Mesothelial cell of epicardium (in vitro differentiated cells): ENCODE measurements around the gene COL5A1. TPM values are rescaled to one million over a fixed set of nuclear protein-coding genes. Genes with fewer than 3 reads are reported as not detected.

Source experiments
- DNase-seq, 2 experiments: peaks; one replicate each; pipeline ENCODE4 v3.0.0; 2021; ENCODE audit warnings: low spot score in 2 of 2; ENCODE audit not compliant: unreplicated experiment in 2 of 2
- H3K27ac Mint-ChIP-seq: 2 replicates; pipeline ENCODE4 v1.8.0; 2021; ENCODE audit warnings: mixed read lengths
- H3K27me3 Mint-ChIP-seq: 2 replicates; pipeline ENCODE4 v1.8.0; 2021; ENCODE audit warnings: low read depth, mixed read lengths
- H3K36me3 Mint-ChIP-seq: 2 replicates; pipeline ENCODE4 v1.8.0; 2021; ENCODE audit warnings: mixed read lengths
- H3K4me1 Mint-ChIP-seq: 2 replicates; pipeline ENCODE4 v1.8.0; 2021; ENCODE audit warnings: mixed read lengths
- H3K4me3 Mint-ChIP-seq: 2 replicates; pipeline ENCODE4 v1.8.0; 2021; ENCODE audit warnings: mild to moderate bottlenecking, moderate library complexity, mixed read lengths
- H3K9me3 Mint-ChIP-seq: 2 replicates; pipeline ENCODE4 v1.8.0; 2021; ENCODE audit warnings: mixed read lengths
- CTCF ChIP-seq: fragments of 200-600 bp; sonication (generic); IDR thresholded peaks from one replicate; pipeline ENCODE4 v1.5.0; 2021; ENCODE audit warnings: antibody characterized with exemption; ENCODE audit not compliant: unreplicated experiment
- total RNA-seq: library from RNA; stranded (reverse); gene quantifications from 3 replicates; pipeline ENCODE4 v1.2.1, GENCODE V29; 2021

The COL5A1 gene
- total RNA-seq, 1 donor from 2014 or later = 605 TPM

GRCh38 chr9:134618163-134618832 lies 23.3 kb upstream of the COL5A1 start:
- peaks cover 14% of the 10 kb centered on the region for H3K9me3 Mint-ChIP-seq
- H3K27ac Mint-ChIP-seq = peak overlapping the region; percentile 79
- H3K36me3 Mint-ChIP-seq = no peaks in the 10 kb centered on the region
- H3K4me3 Mint-ChIP-seq = no peak overlapping the region
- DNase-seq = peak; percentile 20 to 38
- H3K4me1 Mint-ChIP-seq = peaks cover 17% of the 10 kb centered on the region
- no peak for TF ChIP-seq CTCF
- no peaks in the 10 kb centered on the region for H3K27me3 Mint-ChIP-seq

DNA sequence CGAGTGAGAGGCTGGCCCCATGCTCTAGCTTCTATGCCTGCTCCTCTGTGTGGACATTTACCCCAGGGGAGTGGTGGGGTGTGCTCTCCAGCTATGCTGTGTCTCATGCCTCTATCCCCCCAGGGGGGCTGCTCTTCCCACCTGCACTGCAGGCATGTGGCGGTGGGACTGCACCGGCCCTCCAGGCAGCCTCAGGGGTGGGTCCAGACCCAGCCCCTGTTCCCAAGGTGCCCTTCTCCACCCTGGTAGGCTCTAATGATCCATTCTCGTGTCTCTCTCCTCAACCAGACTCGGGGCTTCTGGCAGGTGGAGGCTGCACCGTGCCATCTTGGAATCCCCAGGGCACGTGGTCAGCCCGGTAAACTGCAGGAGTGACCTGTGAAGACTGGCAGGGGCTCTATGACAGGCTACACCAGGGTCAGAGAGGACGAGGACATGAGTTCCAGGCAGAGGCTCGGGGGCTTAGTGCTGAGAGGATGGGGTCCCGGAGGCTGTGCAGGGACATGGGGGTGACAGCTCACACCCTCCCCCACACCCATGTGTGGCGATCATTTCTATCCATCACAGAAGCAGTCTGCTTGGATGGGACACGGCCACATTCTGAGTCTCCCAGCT lies 22.7 kb upstream of the COL5A1 start:
- H3K27ac Mint-ChIP-seq = no peak overlapping the region
- no peak overlapping the region for H3K4me3 Mint-ChIP-seq
- no peaks in the 10 kb centered on the region for H3K27me3 Mint-ChIP-seq
- peaks cover 12% of the 10 kb centered on the region for H3K9me3 Mint-ChIP-seq
- TF ChIP-seq CTCF = no peak
- peak in 1 of 2 experiments; percentile 15 for DNase-seq
- H3K4me1 Mint-ChIP-seq = peaks cover 17% of the 10 kb centered on the region
- H3K36me3 Mint-ChIP-seq = no peaks in the 10 kb centered on the region

- Mint-ChIP-seq H3K27me3 (no peaks in the 10 kb centered on the region), H3K4me3 (no peak overlapping the region), H3K4me1 (peaks cover 17% of the 10 kb centered on the region), H3K27ac (no peak overlapping the region), H3K36me3 (no peaks in the 10 kb centered on the region), H3K9me3 (peaks cover 9% of the 10 kb centered on the region)
- TF ChIP-seq CTCF = no peak
- peak; percentile 10 to 29 for DNase-seq
Observed at GRCh38 chr9:134619448-134619982, 22.1 kb upstream of the COL5A1 start.

DNA sequence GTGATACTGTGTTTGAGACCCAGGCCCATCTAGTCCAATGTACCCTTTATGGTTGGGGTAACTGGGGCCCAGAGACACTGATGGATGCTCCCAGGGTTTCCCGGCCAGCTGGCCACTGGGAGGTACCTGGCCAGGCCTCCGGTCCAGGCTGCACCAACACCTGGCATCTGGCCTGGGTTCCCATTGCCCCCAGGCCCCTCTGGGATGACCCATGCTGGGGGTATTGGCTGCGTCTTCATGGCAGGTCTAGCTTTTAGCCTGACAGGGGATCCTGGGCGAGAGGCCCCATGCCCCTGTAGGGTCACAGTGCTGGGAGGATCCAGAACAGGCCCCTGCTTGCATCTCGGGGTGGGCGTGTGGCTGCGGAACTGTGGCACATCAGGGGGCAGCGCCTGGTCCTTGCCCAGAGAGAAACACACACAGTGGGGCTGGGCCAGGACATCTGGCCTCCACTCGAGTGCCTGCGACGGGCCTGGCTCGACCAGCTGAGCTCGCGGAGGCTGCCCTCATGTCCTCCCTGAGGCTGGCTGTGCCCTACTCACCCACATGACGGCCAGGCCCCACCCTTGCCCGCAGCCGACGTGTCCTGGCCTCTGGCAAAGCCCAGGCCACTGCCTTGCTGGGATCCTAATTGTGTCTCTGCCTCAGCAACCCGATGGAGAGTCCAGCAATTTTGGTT lies 21.5 kb upstream of the COL5A1 start:
- H3K4me3 Mint-ChIP-seq = no peak overlapping the region

More for the DNA sequence above, 21.5 kb upstream of the COL5A1 start:
- no peak overlapping the region for H3K27ac Mint-ChIP-seq
- peak; percentile 5 to 36 for DNase-seq
- TF ChIP-seq CTCF = no peak
- H3K27me3 Mint-ChIP-seq = no peaks in the 10 kb centered on the region
- H3K4me1 Mint-ChIP-seq = peaks cover 22% of the 10 kb centered on the region
- H3K9me3 Mint-ChIP-seq = peaks cover 5% of the 10 kb centered on the region
- no peaks in the 10 kb centered on the region for H3K36me3 Mint-ChIP-seq
